Tibial nerve (tissue), 4 donors: ENCODE data around the gene SH3GL1.

Source experiments
- EP300 ChIP-seq, 2 donors: sonication (generic); formaldehyde crosslinking; IDR thresholded peaks; one replicate each; pipeline ENCODE4 v1.6.1; 2017; ENCODE audit warnings: antibody characterized with exemption in 2 of 2, mild to moderate bottlenecking in 1 of 2
- POLR2A ChIP-seq, 2 donors: fragments of 450-650 bp; IDR thresholded peaks; one replicate each; pipeline ENCODE4 v1.6.1; 2017; ENCODE audit warnings: antibody characterized with exemption in 2 of 2, mild to moderate bottlenecking in 2 of 2, moderate library complexity in 2 of 2
- TF ChIP-seq, protein P1 (sequence below), 5 experiments: fragments of 200-600 bp in 3 of 5; fragments of 450-650 bp in 2 of 5; sonication (generic) in 3 of 5; IDR thresholded peaks; one replicate each; pipeline ENCODE4 v1.5.1; 2016 to 2019; ENCODE audit warnings: antibody characterized with exemption in 5 of 5, mild to moderate bottlenecking in 3 of 5, moderate library complexity in 2 of 5

DNA sequence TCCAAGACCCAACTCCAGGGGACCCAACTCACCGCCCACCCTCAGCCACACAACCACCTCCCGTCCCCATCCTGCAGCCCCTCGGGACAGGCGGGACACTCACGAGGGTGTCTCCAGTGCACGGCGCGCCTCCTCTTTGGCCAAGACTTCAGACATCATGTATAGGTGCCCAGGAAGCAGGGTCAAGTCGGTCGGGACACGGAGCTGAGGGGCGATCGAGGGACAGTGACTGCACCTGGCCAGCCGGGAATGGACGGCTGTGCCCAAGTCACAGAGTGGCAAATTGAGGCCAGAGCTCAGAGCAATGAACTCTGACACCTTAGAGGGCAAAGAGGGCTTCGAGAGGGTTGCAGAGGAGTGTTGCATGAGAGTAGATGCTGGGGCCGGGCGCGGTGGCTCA is 70.5 kb downstream of the SH3GL1 start:
- TF ChIP-seq POLR2A (IDR thresholded peaks at IDR 0.05) (no peak), EP300 (IDR thresholded peaks at IDR 0.05) (no peak)
- TF ChIP-seq, protein P1, sequence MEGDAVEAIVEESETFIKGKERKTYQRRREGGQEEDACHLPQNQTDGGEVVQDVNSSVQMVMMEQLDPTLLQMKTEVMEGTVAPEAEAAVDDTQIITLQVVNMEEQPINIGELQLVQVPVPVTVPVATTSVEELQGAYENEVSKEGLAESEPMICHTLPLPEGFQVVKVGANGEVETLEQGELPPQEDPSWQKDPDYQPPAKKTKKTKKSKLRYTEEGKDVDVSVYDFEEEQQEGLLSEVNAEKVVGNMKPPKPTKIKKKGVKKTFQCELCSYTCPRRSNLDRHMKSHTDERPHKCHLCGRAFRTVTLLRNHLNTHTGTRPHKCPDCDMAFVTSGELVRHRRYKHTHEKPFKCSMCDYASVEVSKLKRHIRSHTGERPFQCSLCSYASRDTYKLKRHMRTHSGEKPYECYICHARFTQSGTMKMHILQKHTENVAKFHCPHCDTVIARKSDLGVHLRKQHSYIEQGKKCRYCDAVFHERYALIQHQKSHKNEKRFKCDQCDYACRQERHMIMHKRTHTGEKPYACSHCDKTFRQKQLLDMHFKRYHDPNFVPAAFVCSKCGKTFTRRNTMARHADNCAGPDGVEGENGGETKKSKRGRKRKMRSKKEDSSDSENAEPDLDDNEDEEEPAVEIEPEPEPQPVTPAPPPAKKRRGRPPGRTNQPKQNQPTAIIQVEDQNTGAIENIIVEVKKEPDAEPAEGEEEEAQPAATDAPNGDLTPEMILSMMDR (IDR thresholded peaks at IDR 0.05): no peak
